ENCODE measurements around the gene MYEOV.

MYEOV gene

GRCh38 chr11:69343401-69344321, 49.7 kb downstream of the MYEOV start:
- no peak for DNase-seq

GRCh38 chr11:69344570-69345145, 50.7 kb downstream of the MYEOV start:
- no peak for DNase-seq
